IPS-NIHi11 (cell line): ENCODE results near the gene ABCB8.
"Not testable (repeated sequence)": the region's sequence is repeated elsewhere in the genome, so short reads cannot be mapped to it uniquely, and the experiment has no call there.

Source experiments
- DNase-seq: peaks from one replicate; pipeline ENCODE4 v3.0.0; 2012; ENCODE audit warnings: mixed read lengths, low spot score

ABCB8 gene

DNA sequence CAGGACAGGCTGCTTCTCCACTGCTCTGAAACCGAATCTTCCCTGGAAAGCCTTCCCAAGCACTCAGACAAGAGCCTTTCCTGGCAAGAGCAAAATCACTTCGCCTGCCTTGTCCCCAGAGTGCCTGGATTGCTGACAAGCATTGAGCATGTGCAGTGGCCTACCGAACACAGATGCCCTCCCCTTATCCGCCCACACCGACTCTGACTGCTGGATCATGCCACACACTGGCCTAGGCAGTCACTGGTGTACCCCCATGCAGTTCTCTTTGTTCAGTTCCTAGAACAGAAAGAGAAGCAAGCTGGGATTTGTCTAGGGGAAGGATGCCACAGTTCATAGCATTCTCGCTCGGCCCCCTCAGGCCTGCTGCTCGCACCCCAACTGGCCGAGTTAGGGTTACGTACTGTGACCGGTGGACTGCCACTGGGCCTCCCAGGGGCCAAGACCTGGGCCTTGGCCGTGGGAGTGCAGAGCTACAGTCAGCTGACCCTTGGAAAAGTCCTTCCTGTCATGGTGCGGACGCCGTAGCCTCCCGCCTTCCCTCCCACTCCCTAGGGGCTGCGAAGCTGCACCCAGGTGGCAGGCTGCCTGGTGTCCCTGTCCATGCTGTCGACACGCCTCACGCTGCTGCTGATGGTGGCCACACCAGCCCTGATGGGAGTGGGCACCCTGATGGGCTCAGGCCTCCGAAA, 6.9 kb downstream of the ABCB8 start:
- no peak for DNase-seq

DNA sequence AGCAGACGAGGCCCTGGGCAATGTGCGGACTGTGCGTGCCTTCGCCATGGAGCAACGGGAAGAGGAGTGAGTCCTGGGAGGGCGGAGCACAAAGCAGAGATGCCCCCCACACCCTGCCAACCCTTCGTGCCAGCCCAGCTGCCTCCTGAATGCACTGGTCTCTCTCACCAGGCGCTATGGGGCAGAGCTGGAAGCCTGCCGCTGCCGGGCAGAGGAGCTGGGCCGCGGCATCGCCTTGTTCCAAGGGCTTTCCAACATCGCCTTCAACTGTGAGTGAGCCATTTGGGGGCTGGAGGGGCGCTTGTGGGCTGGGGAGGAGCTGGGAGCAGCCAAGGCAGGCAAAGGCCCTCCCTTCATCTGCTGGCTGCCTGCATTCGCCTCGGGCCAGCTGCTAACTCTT, 7.7 kb downstream of the ABCB8 start:
- no peak for DNase-seq

- DNase-seq = peak; percentile 51
Observed at GRCh38 chr7:151038951-151039849, 10.9 kb downstream of the ABCB8 start.

GRCh38 chr7:151039850-151040548, 11.7 kb downstream of the ABCB8 start:
- DNase-seq = no peak

DNA sequence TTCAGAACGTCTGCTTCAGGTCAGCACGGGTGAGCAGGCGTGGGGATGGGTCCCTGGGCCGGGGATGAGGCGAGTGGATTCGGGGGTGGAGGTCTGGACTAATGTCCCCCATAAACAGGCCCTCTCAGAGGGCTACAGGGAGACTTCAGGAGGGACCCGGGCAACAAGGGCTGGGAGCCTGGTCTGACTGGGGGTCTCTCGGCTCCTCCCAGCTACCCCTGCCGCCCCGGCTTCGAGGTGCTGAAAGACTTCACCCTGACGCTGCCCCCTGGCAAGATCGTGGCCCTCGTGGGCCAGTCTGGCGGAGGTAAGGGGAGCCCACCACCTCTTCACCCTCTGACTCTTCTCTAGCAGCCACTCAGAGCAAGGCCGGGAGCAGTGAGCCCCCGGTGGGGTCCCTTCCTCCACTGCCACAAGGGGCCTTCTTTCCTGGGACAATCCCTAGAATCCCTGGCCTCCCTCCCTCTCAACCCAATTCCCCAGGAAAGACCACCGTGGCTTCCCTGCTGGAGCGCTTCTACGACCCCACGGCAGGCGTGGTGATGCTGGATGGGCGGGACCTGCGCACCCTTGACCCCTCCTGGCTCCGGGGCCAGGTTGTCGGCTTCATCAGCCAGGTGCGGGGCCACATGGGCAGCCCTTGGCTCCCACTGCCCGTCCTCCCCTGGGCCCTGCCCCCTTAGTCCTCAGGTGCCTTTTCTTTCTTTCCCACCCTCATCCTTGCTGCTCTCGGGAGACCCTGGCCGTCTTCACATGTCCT, 12.5 kb downstream of the ABCB8 start:
- no peak for DNase-seq

- DNase-seq = not testable (repeated sequence)
Observed at GRCh38 chr7:151043449-151043848, 15.2 kb downstream of the ABCB8 start.

DNA sequence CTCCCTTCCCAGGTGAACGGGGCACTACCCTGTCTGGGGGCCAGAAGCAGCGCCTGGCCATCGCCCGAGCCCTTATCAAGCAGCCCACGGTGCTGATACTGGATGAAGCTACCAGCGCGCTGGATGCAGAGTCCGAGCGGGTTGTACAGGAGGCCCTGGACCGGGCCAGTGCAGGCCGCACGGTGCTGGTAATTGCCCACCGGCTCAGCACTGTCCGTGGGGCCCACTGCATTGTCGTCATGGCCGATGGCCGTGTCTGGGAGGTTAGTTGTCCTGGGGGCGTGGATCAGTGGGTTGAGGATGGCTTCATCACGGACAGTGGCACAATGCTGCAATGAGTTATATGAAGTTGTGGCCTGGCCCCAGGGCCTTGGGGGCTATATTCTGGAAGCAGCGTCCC, 15.7 kb downstream of the ABCB8 start:
- no peak for DNase-seq

DNA sequence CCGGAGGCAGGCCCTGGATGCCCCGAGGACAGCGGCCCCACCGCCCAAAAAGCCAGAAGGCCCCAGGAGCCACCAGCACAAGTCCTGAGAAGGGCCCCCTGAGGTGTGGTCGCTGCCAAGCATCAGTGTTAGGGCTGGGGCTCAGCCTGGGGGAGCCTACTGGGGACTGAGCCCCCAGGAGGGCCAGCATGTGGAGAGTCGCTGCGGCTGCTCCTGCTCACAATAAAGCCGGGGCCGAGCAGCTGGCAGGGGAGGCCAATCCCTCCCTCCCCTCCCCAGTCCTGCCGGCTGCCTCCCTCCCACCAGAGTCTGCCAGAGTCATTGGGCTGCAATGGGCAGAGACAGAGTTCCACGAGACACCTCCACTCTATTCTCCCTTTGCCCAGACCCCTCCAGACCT, 17.0 kb downstream of the ABCB8 start:
- DNase-seq = no peak

- no peak for DNase-seq
Observed at GRCh38 chr7:151045967-151046366, 17.7 kb downstream of the ABCB8 start.

- no peak for DNase-seq
Observed at GRCh38 chr7:151046603-151047573, 18.6 kb downstream of the ABCB8 start.

- DNase-seq = no peak
Observed at GRCh38 chr7:151047976-151048815, 19.9 kb downstream of the ABCB8 start, which contains the start of gene ASIC3. Gene ASIC3, plus strand, starts transcription at chr7:151048531. Its CDS starts 355 bp downstream, at chr7:151048886.

GRCh38 chr7:151048911-151049463, 20.7 kb downstream of the ABCB8 start:
- no peak for DNase-seq

- peak; percentile 94 for DNase-seq
Observed at GRCh38 chr7:151051108-151051507, 22.9 kb downstream of the ABCB8 start.

DNA sequence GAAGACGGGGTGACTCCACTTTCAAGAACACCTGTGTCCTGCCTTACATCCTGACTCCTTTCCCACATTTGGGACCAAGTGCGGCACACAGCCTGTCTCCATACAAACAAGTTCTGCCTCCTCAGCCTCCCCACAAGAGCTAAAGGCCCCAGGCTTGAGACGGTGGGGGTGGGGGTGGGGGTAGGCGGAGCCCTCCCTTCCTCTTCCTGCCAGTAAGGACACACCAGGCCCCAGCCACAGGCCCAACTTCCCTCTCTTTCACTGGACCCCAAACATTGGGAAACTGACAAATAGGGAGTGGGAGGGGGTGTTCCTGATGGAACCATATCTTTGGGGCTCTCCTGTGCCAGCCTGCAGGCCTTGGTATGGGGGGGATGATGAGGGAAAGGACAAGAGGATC, 24.8 kb downstream of the ABCB8 start:
- DNase-seq = no peak

- no peak for DNase-seq
Observed at GRCh38 chr7:151053751-151054150, 25.5 kb downstream of the ABCB8 start.

DNA sequence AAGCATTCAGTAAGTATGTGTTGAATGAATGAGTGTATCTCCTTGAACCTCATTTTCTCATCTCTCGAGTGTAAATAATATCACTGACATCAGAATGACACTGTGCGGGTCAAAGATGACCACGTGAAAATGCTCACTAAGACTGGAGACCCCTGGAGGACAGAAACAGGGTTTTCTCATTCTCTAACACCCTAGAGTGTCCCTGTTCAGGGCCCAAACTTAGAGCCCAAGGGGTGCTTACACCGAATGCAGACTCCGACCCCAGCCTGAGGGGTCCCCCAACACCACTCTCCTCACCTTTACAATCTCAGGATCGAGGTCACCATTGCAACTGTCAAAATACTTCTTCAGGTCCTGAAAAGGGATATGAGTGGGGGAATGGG, 28.0 kb downstream of the ABCB8 start:
- DNase-seq = no peak

DNA sequence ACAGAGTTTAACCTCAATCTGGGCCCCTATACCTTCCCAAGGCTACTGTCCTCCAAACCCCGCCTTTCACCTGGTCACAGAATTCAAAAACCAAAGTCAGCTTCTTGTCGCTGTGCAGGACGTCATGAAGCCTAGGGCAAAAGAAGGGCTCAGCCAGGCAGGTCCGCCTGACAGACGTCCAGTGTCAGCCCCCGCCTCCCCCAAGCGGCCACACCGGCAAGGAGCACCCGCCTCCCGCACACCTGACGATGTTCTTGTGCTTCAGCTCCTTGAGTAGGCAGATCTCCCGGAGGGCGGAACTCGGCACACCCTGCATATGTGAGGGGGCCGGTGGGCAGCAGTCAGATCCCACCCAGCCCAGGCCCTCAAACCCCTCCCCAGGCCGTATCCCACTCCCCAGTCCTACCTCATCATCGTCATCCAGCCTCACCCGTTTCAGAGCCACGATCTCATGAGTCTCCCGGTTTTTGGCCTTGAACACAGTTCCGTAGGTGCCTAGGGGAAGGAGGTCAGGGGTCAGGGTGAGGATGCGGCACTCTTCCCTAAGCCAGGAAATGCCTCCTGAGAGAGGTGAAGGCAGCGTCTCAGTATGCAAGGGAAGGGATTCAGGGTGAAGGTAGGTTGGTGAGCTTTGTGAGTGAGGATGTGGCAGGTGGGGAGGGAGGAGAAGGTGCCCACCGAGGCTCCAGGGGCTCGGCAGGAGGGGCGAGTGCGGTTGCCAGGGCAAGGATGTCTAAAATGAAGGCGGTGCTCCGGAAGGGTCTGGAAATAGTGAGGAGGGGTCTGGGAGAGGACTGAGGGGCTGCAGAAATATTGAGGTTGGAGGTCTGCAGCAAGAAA, 28.6 kb downstream of the ABCB8 start:
- DNase-seq = peak; percentile 51

GRCh38 chr7:151057506-151057988, 29.3 kb downstream of the ABCB8 start, which contains the start of gene CDK5:
Gene CDK5, minus strand, starts transcription at chr7:151057897. Its CDS starts 49 bp downstream, at chr7:151057848.
- no peak for DNase-seq
